OCI-M1 (cell line): ENCODE results near the gene THG1L.
"Not testable (repeated sequence)": the region's sequence is repeated elsewhere in the genome, so short reads cannot be mapped to it uniquely, and the experiment has no call there.

Source experiments
- DNase-seq: peaks from one replicate; lab custom pipeline; 2025; lab: John Stamatoyannopoulos, UW

THG1L gene

DNA sequence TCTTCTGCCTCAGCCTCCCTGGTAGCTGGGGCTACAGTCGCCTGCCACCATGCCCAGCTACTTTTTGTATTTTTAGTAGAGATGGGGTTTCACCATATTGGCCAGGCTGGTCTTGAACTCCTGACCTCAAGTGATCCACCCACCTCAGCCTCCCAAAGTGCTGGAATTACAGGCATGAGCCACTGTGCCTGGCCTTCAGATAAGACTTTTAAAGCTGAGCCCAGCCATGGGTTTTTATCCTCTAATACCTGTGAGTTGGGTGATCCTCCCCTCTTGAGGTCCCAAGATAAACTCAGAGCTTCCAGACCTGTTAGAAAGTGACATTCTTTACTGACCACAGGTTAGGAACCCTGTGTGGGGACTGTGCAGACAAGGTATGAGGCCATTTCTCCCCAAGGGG, 3.4 kb upstream of the THG1L start:
- not testable (repeated sequence) for DNase-seq

GRCh38 chr5:157729858-157730257, 1.4 kb upstream of the THG1L start:
- DNase-seq = no peak

GRCh38 chr5:157730900-157731271, 334 bp upstream of the THG1L start:
- DNase-seq = no peak

DNA sequence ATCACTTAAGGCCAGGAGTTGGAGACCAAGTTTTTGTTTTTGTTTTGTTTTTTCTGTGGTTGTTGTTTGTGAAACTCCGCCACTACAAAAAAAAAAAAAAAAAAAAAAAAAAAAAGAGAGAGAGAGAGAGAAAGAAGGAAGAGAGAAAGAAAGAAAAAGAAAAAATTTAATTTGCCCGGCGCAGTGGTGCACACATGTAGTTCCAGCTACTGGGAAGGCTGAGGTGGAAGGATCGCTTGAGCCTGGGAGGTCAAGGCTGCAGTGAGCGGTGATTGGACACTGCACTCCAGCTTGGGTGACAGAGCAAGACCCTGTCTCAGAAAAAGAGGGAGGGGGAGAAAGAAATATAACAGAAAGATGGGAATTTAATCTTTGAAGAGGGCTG, 902 bp downstream of the THG1L start:
- no peak for DNase-seq

DNA sequence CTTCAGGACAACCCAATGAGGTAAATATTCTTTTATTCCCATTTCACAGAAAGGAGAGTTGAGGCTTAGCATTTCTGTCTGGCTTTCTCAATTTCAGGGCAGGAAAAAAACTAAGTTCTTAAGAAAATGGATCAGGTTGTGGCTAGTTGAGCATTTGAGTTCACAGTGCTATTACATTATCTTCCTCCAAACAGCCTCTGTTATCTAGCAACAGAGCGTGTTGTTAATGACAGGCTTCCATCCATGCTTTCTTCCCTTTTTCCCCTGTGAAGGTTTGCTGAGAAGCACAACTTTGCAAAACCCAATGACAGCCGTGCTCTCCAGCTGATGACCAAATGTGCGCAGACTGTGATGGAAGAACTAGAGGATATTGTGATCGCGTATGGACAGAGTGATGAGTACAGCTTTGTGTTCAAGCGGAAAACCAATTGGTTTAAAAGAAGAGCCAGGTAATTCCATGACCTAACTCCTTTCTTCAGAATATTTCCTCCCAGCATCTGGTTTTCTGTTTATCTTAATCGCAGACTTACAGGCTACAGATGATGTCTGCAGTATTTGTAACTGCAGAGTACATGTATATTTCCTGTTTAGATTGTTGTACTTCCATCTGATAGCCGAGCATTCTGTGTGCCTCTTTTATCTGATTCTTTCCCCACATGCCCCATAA, 1.5 kb downstream of the THG1L start:
- peak; percentile 22 for DNase-seq

GRCh38 chr5:157734436-157734835, 3.2 kb downstream of the THG1L start:
- no peak for DNase-seq

DNA sequence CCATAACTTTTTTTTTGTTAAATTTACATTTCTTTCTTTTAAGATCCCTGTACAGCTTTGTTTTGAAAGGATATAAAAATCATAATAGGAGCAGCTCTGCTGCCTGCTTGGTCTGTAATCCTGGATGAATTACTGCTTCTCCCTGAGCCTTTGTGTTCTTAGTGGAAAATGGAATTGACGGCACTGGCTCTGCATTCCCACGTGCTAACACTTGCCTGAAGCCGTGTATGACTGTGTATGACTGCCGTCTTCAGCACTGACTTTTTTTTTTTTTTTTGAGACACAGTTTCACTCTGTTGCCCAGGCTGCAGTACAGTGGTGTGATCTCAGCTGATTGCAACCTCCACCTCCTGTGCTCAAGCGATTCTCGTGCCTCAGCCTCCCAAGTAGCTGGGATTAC, 4.8 kb downstream of the THG1L start:
- DNase-seq = no peak

DNA sequence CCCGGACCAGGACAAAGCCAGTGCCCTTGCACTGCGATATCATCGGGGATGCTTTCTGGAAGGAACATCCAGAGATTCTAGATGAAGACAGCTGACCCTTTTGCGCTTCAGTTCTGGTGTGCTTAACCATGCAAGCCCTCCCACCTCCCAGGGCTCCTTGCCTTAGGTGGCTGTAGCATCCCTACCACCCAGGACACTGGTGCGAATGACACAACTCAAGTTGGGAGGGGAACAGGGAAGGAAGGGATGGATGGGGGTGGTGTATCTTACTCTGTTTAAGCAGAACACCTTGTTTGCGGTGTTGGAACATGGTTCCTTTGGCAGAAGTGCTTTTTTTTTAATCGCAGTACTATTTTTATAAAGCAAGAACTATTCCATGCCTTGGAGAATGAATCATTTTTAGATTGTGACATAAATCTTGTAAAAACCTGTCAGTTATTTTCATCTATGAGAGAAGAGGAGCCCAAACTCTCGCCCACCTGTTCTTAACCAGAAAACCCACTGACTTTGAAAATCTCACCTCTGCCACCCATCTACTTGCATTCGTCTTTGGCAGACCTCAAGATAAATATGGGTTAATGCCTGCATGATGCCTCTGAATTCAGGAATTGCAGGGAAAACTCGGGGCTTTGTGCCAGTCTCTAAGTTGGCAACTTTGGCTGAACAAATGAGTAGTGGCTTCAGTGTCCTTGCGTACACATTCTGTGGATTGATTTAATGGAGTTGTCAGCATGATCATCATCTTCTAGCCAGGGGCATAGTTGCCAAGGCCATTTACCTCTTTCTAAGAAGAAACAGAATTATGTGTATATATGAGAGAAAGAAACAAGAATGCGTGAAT, 8.4 kb downstream of the THG1L start:
- DNase-seq = no peak

GRCh38 chr5:157740229-157740610, 9.0 kb downstream of the THG1L start:
- DNase-seq = peak; percentile 15

DNA sequence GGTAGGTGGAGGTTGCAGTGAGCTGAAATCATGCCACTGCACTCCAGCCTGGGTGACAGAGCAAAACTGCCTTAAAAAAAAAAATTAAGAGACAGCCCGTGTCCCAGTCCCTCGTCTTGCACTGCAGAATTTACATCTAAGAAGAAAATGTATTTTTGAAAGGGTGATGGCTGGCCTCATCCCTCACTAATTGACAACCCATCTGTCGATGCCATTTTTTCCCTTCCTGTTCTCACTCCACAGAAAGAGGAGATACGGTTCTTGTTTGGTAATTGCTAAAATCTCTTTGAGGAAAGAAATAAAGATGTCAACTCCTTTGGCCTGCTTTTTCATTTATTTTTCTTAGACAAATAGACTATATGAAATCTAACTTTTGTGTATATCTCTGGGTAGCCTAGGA, 9.9 kb downstream of the THG1L start:
- no peak for DNase-seq

DNA sequence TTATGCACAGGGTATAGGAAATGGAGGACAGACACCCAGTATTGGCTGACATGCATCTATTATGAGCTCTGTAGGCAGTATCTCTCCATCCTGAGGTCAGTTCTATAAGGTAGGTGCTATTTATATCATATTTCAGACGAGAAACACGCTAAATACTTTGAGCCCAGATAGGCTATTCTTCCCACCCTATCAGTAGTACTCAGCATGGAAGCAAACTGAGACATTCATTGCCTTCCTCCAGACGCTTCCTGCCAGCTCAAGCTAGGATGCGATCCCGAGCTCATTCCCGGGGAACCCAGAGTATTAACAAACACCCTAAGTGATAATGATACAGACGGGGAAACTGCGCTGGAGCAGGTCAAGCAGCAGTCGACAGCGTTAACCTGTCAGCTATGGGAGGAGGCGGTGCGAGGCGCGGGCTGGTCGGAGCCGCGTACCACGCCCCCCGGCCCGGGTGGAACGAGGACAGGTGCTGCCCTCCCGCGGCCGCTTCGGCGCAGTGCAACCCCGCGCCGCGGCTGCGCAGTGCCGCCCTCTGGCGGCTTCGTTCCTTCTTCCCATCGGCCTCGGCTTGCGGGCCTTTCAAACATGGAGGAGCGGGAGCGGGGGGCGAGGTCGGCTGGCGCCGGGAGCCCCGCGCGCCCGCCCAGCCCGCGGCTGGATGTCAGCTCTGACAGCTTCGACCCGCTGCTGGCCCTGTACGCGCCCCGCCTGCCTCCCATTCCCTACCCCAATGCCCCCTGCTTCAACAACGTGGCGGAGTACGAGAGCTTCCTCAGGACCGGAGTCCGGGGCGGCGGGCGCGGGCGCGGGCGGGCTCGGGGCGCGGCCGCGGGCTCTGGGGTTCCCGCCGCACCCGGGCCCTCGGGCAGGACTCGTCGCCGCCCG, 12.2 kb downstream of the THG1L start, which contains the start of gene LSM11:
Gene LSM11, plus strand, starts transcription at position 550 of the 888 bp plus-strand sequence. Its CDS starts 39 bp downstream, at position 589.
- peak; percentile 91 for DNase-seq

DNA sequence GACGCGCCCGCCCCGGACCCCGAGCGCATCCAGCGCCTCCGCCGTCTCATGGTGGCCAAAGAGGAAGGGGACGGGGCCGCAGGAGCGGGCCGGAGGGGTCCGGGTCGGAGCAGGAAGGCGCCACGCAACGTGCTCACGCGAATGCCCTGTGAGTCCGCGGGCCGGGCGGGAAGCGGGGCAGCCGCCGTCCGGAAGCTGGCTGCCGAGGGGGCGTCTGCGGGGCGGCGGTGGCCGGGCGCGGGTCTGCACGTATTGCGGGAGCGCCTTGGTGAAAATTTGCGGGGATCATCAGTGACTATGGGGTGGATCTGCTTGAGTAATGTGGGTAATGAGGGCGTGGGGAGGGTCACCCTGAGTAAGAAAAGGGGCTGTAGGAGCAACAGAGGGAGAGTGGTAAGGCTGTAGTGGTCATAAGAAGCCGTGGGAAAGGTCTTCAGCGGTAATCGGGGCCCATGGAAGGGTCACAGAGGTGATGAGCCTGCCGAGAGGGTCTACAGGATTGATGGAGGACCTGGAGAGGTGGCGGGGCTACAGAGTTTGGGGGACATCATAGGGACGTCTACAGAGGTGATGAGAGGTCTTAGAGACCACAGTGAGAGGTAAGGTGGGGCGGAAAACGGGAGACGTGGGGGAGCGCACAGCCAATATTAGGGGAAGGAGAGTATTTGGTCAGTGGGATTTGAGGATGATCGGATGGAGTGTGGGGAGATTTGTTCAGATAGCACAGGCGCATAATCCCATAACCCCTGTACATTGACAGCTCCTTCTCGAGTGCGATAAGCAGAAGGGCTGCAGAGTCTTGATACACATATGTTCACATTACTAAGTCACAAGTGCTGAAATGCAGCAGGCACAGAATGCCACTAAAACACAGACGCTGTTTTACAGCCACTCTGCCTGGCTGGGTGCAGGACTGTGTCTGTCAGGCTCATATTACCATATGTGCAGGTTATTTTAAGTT, 13.1 kb downstream of the THG1L start:
- DNase-seq = peak; percentile 73

GRCh38 chr5:157745041-157745456, 13.8 kb downstream of the THG1L start:
- no peak for DNase-seq

- DNase-seq = no peak
Observed at GRCh38 chr5:157747173-157747740, 16.0 kb downstream of the THG1L start.

- DNase-seq = peak; percentile 9
Observed at GRCh38 chr5:157747766-157748700, 16.8 kb downstream of the THG1L start.

- DNase-seq = no peak
Observed at GRCh38 chr5:157748760-157749461, 17.7 kb downstream of the THG1L start.

DNA sequence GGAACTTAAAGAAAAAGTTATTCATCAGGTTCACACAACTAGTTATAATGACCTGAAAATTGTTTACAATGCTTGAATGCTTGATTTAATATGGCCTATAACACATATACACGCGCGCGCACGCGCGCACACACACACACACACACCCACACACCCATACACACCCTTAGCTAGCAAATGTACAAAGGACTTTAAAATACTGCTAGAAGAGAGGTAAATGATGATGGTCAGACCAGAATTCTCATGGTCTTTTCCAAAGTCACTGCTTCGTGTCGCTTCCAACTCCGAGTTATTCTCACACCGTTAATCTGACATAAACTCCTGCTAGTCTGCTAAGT, 18.2 kb downstream of the THG1L start:
- DNase-seq = no peak

GRCh38 chr5:157750320-157750719, 19.1 kb downstream of the THG1L start:
- DNase-seq = no peak

GRCh38 chr5:157756122-157756521, 24.9 kb downstream of the THG1L start:
- DNase-seq = no peak
